GM10248 (cell line): ENCODE data around the gene MRPL53.

Experiments
- CTCF ChIA-PET: fragments of 300-600 bp; sonication (Branson Sonifier 250); formaldehyde crosslinking; extraction: SDS; loops from one replicate; lab custom pipeline; 2021; ENCODE audit warnings: antibody characterized with exemption; lab: Yijun Ruan, JAX
- POLR2A ChIA-PET: fragments of 350-650 bp; sonication (Branson Sonifier 250); formaldehyde crosslinking; extraction: SDS; loops from one replicate; lab custom pipeline; 2020; ENCODE audit warnings: antibody characterized with exemption; lab: Yijun Ruan, JAX
- DNase-seq: peaks from one replicate; pipeline ENCODE4 v3.0.0; 2012; ENCODE audit errors: extremely low spot score
- CTCF ChIP-seq: IDR thresholded peaks from 2 replicates; pipeline ENCODE4 v1.5.1; 2012; ENCODE audit warnings: mild to moderate bottlenecking, low read depth; ENCODE audit errors: extremely low read depth, missing control alignments, control extremely low read depth

MRPL53 gene

GRCh38 chr2:74423231-74424095, 49.0 kb downstream of the MRPL53 start:
- no peak for TF ChIP-seq CTCF
- no peak for DNase-seq
- CTCF ChIA-PET: interaction anchor here (0.7 to 2.9 kb wide), 3 partner anchors 17 to 32 kb away, joined by 3 to 9 read pairs (median 4); no protein-coding TSS in a partner anchor
- POLR2A ChIA-PET: no interaction called here
